Measurements from ENCODE around the gene TSPAN18.

The TSPAN18 gene

GRCh38 chr11:44835938-44836337 lies 109.2 kb downstream of the TSPAN18 start:
- Mint-ChIP-seq H3K4me1 (peaks cover 6% of the 10 kb centered on the region), H3K27me3 (no peaks in the 10 kb centered on the region), H3K4me3 (no peak overlapping the region), H3K27ac (no peak overlapping the region), H3K36me3 (peaks cover 16% of the 10 kb centered on the region), H3K9me3 (no peaks in the 10 kb centered on the region)

GRCh38 chr11:44837661-44838060 lies 110.9 kb downstream of the TSPAN18 start:
- Mint-ChIP-seq H3K4me1 (peaks cover 6% of the 10 kb centered on the region), H3K27me3 (no peaks in the 10 kb centered on the region), H3K36me3 (peaks cover 20% of the 10 kb centered on the region), H3K27ac (no peak overlapping the region), H3K9me3 (no peaks in the 10 kb centered on the region), H3K4me3 (no peak overlapping the region)

- H3K9me3 Mint-ChIP-seq: no peaks in the 10 kb centered on the region
- peaks cover 26% of the 10 kb centered on the region for H3K36me3 Mint-ChIP-seq
- H3K4me1 Mint-ChIP-seq: peaks cover 6% of the 10 kb centered on the region
- H3K27ac Mint-ChIP-seq: no peak overlapping the region
- no peak overlapping the region for H3K4me3 Mint-ChIP-seq
- H3K27me3 Mint-ChIP-seq: no peaks in the 10 kb centered on the region
Measured at GRCh38 chr11:44839458-44840084, 112.8 kb downstream of the TSPAN18 start.

- peaks cover 6% of the 10 kb centered on the region for H3K4me1 Mint-ChIP-seq
- no peaks in the 10 kb centered on the region for H3K27me3 Mint-ChIP-seq
- no peak overlapping the region for H3K4me3 Mint-ChIP-seq
- H3K36me3 Mint-ChIP-seq: peaks cover 27% of the 10 kb centered on the region
- no peaks in the 10 kb centered on the region for H3K9me3 Mint-ChIP-seq
- no peak overlapping the region for H3K27ac Mint-ChIP-seq
Measured at GRCh38 chr11:44840085-44840478, 113.3 kb downstream of the TSPAN18 start.

- Mint-ChIP-seq H3K36me3 (peaks cover 30% of the 10 kb centered on the region), H3K27me3 (no peaks in the 10 kb centered on the region), H3K27ac (no peak overlapping the region), H3K4me1 (peaks cover 4% of the 10 kb centered on the region), H3K4me3 (no peak overlapping the region), H3K9me3 (no peaks in the 10 kb centered on the region)
Measured at GRCh38 chr11:44840521-44841251, 113.9 kb downstream of the TSPAN18 start.

GRCh38 chr11:44842220-44842619 lies 115.5 kb downstream of the TSPAN18 start:
- no peak overlapping the region for H3K4me3 Mint-ChIP-seq
- no peak overlapping the region for H3K27ac Mint-ChIP-seq
- H3K4me1 Mint-ChIP-seq: no peaks in the 10 kb centered on the region
- no peaks in the 10 kb centered on the region for H3K27me3 Mint-ChIP-seq
- no peaks in the 10 kb centered on the region for H3K9me3 Mint-ChIP-seq
- H3K36me3 Mint-ChIP-seq: peaks cover 39% of the 10 kb centered on the region

- H3K27ac Mint-ChIP-seq: no peak overlapping the region
- no peaks in the 10 kb centered on the region for H3K9me3 Mint-ChIP-seq
- H3K36me3 Mint-ChIP-seq: peaks cover 31% of the 10 kb centered on the region
- H3K27me3 Mint-ChIP-seq: no peaks in the 10 kb centered on the region
- H3K4me3 Mint-ChIP-seq: no peak overlapping the region
- no peaks in the 10 kb centered on the region for H3K4me1 Mint-ChIP-seq
Measured at GRCh38 chr11:44846852-44847251, 120.1 kb downstream of the TSPAN18 start.

GRCh38 chr11:44847316-44847715 lies 120.6 kb downstream of the TSPAN18 start:
- no peaks in the 10 kb centered on the region for H3K4me1 Mint-ChIP-seq
- no peak overlapping the region for H3K27ac Mint-ChIP-seq
- H3K27me3 Mint-ChIP-seq: no peaks in the 10 kb centered on the region
- no peaks in the 10 kb centered on the region for H3K9me3 Mint-ChIP-seq
- H3K36me3 Mint-ChIP-seq: peaks cover 31% of the 10 kb centered on the region
- H3K4me3 Mint-ChIP-seq: no peak overlapping the region

GRCh38 chr11:44848203-44848962 lies 121.6 kb downstream of the TSPAN18 start:
- no peaks in the 10 kb centered on the region for H3K4me1 Mint-ChIP-seq

GRCh38 chr11:44848963-44849350 lies 122.2 kb downstream of the TSPAN18 start:
- no peak overlapping the region for H3K4me3 Mint-ChIP-seq
- H3K9me3 Mint-ChIP-seq: no peaks in the 10 kb centered on the region
- no peaks in the 10 kb centered on the region for H3K4me1 Mint-ChIP-seq
- peaks cover 25% of the 10 kb centered on the region for H3K36me3 Mint-ChIP-seq
- no peak overlapping the region for H3K27ac Mint-ChIP-seq
- H3K27me3 Mint-ChIP-seq: no peaks in the 10 kb centered on the region

More at GRCh38 chr11:44848203-44848962, 121.6 kb downstream of the TSPAN18 start:
- no peaks in the 10 kb centered on the region for H3K9me3 Mint-ChIP-seq
- H3K27ac Mint-ChIP-seq: no peak overlapping the region
- no peak overlapping the region for H3K4me3 Mint-ChIP-seq
- H3K36me3 Mint-ChIP-seq: peaks cover 27% of the 10 kb centered on the region
- no peaks in the 10 kb centered on the region for H3K27me3 Mint-ChIP-seq

GRCh38 chr11:44849424-44849823 lies 122.7 kb downstream of the TSPAN18 start:
- H3K4me1 Mint-ChIP-seq: no peaks in the 10 kb centered on the region
- no peaks in the 10 kb centered on the region for H3K9me3 Mint-ChIP-seq
- H3K27me3 Mint-ChIP-seq: no peaks in the 10 kb centered on the region
- no peak overlapping the region for H3K27ac Mint-ChIP-seq
- H3K4me3 Mint-ChIP-seq: no peak overlapping the region
- H3K36me3 Mint-ChIP-seq: peaks cover 22% of the 10 kb centered on the region

- H3K27ac Mint-ChIP-seq: no peak overlapping the region
- peaks cover 3% of the 10 kb centered on the region for H3K4me1 Mint-ChIP-seq
- no peaks in the 10 kb centered on the region for H3K9me3 Mint-ChIP-seq
- H3K4me3 Mint-ChIP-seq: no peak overlapping the region
- peaks cover 19% of the 10 kb centered on the region for H3K36me3 Mint-ChIP-seq
- H3K27me3 Mint-ChIP-seq: no peaks in the 10 kb centered on the region
Measured at GRCh38 chr11:44849922-44850321, 123.2 kb downstream of the TSPAN18 start.

- Mint-ChIP-seq H3K36me3 (peaks cover 7% of the 10 kb centered on the region), H3K4me1 (peaks cover 13% of the 10 kb centered on the region), H3K27me3 (no peaks in the 10 kb centered on the region), H3K27ac (no peak overlapping the region), H3K9me3 (no peaks in the 10 kb centered on the region), H3K4me3 (no peak overlapping the region)
Measured at GRCh38 chr11:44851496-44851895, 124.7 kb downstream of the TSPAN18 start.

GRCh38 chr11:44852159-44852747 lies 125.5 kb downstream of the TSPAN18 start:
- H3K27me3 Mint-ChIP-seq: no peaks in the 10 kb centered on the region
- no peaks in the 10 kb centered on the region for H3K9me3 Mint-ChIP-seq
- peaks cover 1% of the 10 kb centered on the region for H3K36me3 Mint-ChIP-seq
- H3K4me3 Mint-ChIP-seq: no peak overlapping the region
- peaks cover 13% of the 10 kb centered on the region for H3K4me1 Mint-ChIP-seq
- no peak overlapping the region for H3K27ac Mint-ChIP-seq

- peaks cover 13% of the 10 kb centered on the region for H3K4me1 Mint-ChIP-seq
- no peak overlapping the region for H3K4me3 Mint-ChIP-seq
Measured at GRCh38 chr11:44852952-44853351, 126.2 kb downstream of the TSPAN18 start.

GRCh38 chr11:44853666-44854065 lies 126.9 kb downstream of the TSPAN18 start:
- Mint-ChIP-seq H3K9me3 (no peaks in the 10 kb centered on the region), H3K27me3 (no peaks in the 10 kb centered on the region), H3K27ac (no peak overlapping the region), H3K4me1 (peaks cover 13% of the 10 kb centered on the region), H3K36me3 (no peaks in the 10 kb centered on the region), H3K4me3 (no peak overlapping the region)

More at GRCh38 chr11:44852952-44853351, 126.2 kb downstream of the TSPAN18 start:
- H3K36me3 Mint-ChIP-seq: no peaks in the 10 kb centered on the region
- H3K9me3 Mint-ChIP-seq: no peaks in the 10 kb centered on the region
- H3K27me3 Mint-ChIP-seq: no peaks in the 10 kb centered on the region
- peak overlapping the region; percentile 25 for H3K27ac Mint-ChIP-seq
